Vagina (tissue), 2 donors: ENCODE data around the gene TFCP2L1. TPM values are rescaled to one million over a fixed set of nuclear protein-coding genes. Genes with fewer than 3 reads are reported as not detected.
"Not testable (repeated sequence)": the region's sequence is repeated elsewhere in the genome, so short reads cannot be mapped to it uniquely, and the experiment has no call there.

ENCODE experiments used
- DNase-seq, 2 donors: peaks; one replicate each; pipeline ENCODE4 v3.0.0-alpha.2; 2017; ENCODE audit errors: extremely low spot score in 2 of 2
- H3K27ac ChIP-seq: fragments of 200-600 bp; sonication (generic); one replicate; pipeline ENCODE4 v1.5.1; 2019
- H3K27me3 ChIP-seq: fragments of 200-600 bp; sonication (generic); one replicate; pipeline ENCODE4 v1.5.1; 2019
- H3K36me3 ChIP-seq, 2 donors: fragments of 200-600 bp; sonication (generic); one replicate each; pipeline ENCODE4 v1.5.1; 2017 to 2019
- H3K4me1 ChIP-seq: fragments of 200-600 bp; sonication (generic); one replicate; pipeline ENCODE4 v1.5.1; 2019
- H3K4me3 ChIP-seq, 2 donors: fragments of 200-600 bp; sonication (generic); 1 replicate in 1 of 2; 2 replicates in 1 of 2; pipeline ENCODE4 v1.5.1; 2016 to 2019
- H3K9me3 ChIP-seq: fragments of 200-600 bp; sonication (generic); one replicate; pipeline ENCODE4 v1.5.1; 2019
- POLR2A ChIP-seq, 2 donors: fragments of 450-650 bp; IDR thresholded peaks; one replicate each; pipeline ENCODE4 v1.6.1; 2017; ENCODE audit warnings: antibody characterized with exemption in 2 of 2, mild to moderate bottlenecking in 2 of 2, moderate library complexity in 2 of 2
- POLR2AphosphoS5 ChIP-seq, 2 donors: sonication (generic); formaldehyde crosslinking; IDR thresholded peaks; one replicate each; pipeline ENCODE4 v1.9.0; 2017; ENCODE audit warnings: antibody characterized with exemption in 2 of 2, mild to moderate bottlenecking in 2 of 2, low read depth in 1 of 2; ENCODE audit not compliant: insufficient read depth in 1 of 2
- intact Hi-C: fragments of 100-400 bp; cut with DNase I; formaldehyde crosslinking; loops from one replicate; pipeline ENCODE4 v1.15.1; 2023
- total RNA-seq: library from RNA; depleted of rRNA; stranded (reverse); fragments of >200 nt; gene quantifications from one replicate; pipeline ENCODE4 v1.2.3, GENCODE V29; 2016
- TF ChIP-seq, protein P1 (sequence below), 3 experiments: fragments of 450-650 bp in 2 of 3; fragments of 200-600 bp in 1 of 3; sonication (generic) in 1 of 3; IDR thresholded peaks; one replicate each; pipeline ENCODE4 v1.5.1; 2017 to 2019; ENCODE audit warnings: antibody characterized with exemption in 3 of 3, mild to moderate bottlenecking in 2 of 3, moderate library complexity in 2 of 3

TFCP2L1 gene
- total RNA-seq, 1 donor from 2014 or later, result 32.7 TPM

DNA sequence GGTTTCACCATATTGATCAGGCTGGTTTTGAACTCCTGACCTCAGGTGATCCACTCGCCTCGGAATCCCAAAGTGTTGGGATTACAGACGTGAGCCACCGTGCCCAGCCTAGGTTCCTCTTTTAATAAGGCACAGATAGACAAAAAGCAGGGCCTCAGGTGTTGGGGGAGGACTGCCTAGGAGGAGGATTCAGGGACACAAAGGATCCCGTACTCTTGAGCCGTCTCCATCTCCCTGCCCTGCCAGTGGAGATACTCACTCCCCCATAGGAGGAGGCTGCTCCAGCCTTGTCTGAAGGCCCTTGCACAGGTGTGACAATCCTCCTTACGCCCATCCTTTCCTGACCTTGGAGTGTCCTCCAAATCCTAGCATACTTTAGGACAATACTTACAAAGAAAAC, 32.0 kb upstream of the TFCP2L1 start:
- Histone ChIP-seq H3K27me3 (no peaks in the 10 kb centered on the region), H3K4me3 (no peak overlapping the region), H3K9me3 (no peaks in the 10 kb centered on the region), H3K36me3 (no peaks in the 10 kb centered on the region), H3K27ac (no peak overlapping the region), H3K4me1 (no peaks in the 10 kb centered on the region)
- peak; percentile 62 to 79 for DNase-seq
- intact Hi-C loops, result no loop called here
- TF ChIP-seq POLR2A (IDR thresholded peaks at IDR 0.05), result no peak
- no peak for TF ChIP-seq POLR2AphosphoS5 (IDR thresholded peaks at IDR 0.05; ENCODE audit: insufficient read depth in 1 of 2, low read depth in 1 of 2)
- TF ChIP-seq, protein P1, sequence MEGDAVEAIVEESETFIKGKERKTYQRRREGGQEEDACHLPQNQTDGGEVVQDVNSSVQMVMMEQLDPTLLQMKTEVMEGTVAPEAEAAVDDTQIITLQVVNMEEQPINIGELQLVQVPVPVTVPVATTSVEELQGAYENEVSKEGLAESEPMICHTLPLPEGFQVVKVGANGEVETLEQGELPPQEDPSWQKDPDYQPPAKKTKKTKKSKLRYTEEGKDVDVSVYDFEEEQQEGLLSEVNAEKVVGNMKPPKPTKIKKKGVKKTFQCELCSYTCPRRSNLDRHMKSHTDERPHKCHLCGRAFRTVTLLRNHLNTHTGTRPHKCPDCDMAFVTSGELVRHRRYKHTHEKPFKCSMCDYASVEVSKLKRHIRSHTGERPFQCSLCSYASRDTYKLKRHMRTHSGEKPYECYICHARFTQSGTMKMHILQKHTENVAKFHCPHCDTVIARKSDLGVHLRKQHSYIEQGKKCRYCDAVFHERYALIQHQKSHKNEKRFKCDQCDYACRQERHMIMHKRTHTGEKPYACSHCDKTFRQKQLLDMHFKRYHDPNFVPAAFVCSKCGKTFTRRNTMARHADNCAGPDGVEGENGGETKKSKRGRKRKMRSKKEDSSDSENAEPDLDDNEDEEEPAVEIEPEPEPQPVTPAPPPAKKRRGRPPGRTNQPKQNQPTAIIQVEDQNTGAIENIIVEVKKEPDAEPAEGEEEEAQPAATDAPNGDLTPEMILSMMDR (IDR thresholded peaks at IDR 0.05), result no peak

DNA sequence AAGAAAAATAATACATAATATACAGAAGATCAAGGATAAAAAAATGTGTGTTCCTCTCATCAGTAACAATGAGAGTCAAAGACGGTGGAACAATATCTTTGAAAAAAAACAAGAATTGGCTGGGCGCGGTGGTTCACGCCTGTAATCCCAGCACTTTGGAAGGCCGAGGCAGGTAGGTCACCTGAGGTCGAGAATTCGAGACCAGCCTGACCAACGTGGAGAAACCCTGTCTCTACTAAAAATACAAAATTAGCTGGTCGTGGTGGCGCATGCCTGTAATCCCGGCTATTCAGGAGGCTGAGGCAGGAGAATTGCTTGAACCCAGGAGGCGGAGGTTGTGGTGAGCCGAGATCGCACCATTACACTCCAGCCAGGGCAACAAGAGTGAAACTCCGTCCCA, 28.7 kb upstream of the TFCP2L1 start:
- H3K36me3 ChIP-seq, H3K27ac ChIP-seq, H3K27me3 ChIP-seq, H3K9me3 ChIP-seq, H3K4me1 ChIP-seq, intact Hi-C loops, H3K4me3 ChIP-seq: not testable (repeated sequence)
- peak in 1 of 2 donors; percentile 10 for DNase-seq

DNA sequence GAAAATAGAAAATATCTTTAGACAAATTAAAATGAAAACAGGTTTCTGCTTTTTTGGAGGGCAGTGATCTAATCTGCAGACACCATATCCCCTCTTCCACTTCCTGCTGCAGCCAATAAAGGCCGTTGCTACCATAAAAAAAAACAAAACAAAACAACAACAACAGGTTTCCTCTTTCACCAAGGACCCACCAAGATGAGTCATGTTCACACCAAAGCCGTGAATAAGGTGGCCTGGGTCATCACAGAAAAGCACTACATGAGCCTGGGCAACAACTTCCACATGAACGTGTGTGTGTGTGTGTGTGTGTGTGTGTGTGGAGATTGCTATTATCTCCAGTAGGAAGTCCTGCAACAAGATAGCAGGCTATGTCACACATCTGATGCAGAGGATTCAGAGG, 24.8 kb upstream of the TFCP2L1 start:
- Histone ChIP-seq H3K27me3 (no peaks in the 10 kb centered on the region), H3K9me3 (no peaks in the 10 kb centered on the region), H3K36me3 (no peaks in the 10 kb centered on the region), H3K27ac (no peak overlapping the region), H3K4me1 (no peaks in the 10 kb centered on the region), H3K4me3 (no peak overlapping the region)
- peak in 1 of 2 donors; percentile 20 for DNase-seq
- intact Hi-C loops, result no loop called here
- TF ChIP-seq POLR2AphosphoS5 (IDR thresholded peaks at IDR 0.05; ENCODE audit: insufficient read depth in 1 of 2, low read depth in 1 of 2), result no peak
- TF ChIP-seq, protein P1 (IDR thresholded peaks at IDR 0.05), result no peak
- no peak for TF ChIP-seq POLR2A (IDR thresholded peaks at IDR 0.05)

DNA sequence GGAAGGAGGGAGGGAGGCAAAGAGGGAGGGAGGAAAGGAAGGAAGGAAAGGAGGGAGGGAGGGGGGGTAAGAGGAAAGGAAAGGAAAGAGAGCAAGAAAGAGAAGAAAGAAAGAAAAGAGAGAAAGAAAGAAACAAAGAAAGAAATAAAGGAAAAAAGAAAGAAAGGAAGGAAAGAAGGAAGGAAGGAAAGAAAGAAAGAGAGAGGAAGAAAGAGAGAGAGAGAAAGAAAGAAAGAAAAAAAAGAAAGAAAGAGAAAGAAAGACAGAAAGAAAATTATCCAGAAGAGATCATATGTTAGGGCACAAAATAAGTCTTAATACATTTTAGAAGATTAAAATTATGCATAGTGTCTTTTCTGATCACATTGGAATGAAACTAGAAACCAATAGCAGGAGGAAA, 24.3 kb upstream of the TFCP2L1 start:
- no peak overlapping the region for H3K4me3 ChIP-seq

DNA sequence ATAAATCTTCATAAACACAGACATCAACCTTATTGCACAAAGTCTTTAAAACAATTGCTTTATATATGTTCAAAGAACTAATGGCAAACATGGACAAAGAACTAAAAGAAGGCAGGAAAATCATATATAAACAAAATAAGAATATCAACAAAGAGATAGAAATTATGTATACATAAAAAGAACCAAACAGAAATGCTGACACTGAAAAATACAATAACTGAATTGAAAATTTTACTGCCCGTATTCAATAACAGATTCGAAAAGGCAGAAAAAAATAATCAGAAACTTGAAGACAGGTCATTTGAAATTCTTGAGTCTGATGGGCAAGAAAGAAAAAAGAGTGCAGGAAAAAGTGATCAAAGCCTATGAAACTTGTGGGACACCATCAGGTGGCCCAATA, 22.0 kb upstream of the TFCP2L1 start:
- intact Hi-C loops, result no loop called here
- no peak overlapping the region for H3K4me3 ChIP-seq
- H3K36me3 ChIP-seq, result no peaks in the 10 kb centered on the region
- H3K9me3 ChIP-seq, result no peaks in the 10 kb centered on the region
- no peak for DNase-seq
- TF ChIP-seq POLR2AphosphoS5 (IDR thresholded peaks at IDR 0.05; ENCODE audit: insufficient read depth in 1 of 2, low read depth in 1 of 2), result no peak
- no peak for TF ChIP-seq POLR2A (IDR thresholded peaks at IDR 0.05)
- TF ChIP-seq, protein P1 (IDR thresholded peaks at IDR 0.05), result no peak
- no peak overlapping the region for H3K27ac ChIP-seq
- H3K4me1 ChIP-seq, result no peaks in the 10 kb centered on the region
- H3K27me3 ChIP-seq, result no peaks in the 10 kb centered on the region

More for the DNA sequence above, 24.3 kb upstream of the TFCP2L1 start:
- no peaks in the 10 kb centered on the region for H3K4me1 ChIP-seq
- no peak for TF ChIP-seq POLR2A (IDR thresholded peaks at IDR 0.05)
- TF ChIP-seq, protein P1 (IDR thresholded peaks at IDR 0.05), result no peak
- no peak for TF ChIP-seq POLR2AphosphoS5 (IDR thresholded peaks at IDR 0.05; ENCODE audit: insufficient read depth in 1 of 2, low read depth in 1 of 2)
- H3K27me3 ChIP-seq, result no peaks in the 10 kb centered on the region
- no peak for DNase-seq
- no peaks in the 10 kb centered on the region for H3K36me3 ChIP-seq
- H3K9me3 ChIP-seq, result no peaks in the 10 kb centered on the region
- intact Hi-C loops, result no loop called here
- H3K27ac ChIP-seq, result no peak overlapping the region

DNA sequence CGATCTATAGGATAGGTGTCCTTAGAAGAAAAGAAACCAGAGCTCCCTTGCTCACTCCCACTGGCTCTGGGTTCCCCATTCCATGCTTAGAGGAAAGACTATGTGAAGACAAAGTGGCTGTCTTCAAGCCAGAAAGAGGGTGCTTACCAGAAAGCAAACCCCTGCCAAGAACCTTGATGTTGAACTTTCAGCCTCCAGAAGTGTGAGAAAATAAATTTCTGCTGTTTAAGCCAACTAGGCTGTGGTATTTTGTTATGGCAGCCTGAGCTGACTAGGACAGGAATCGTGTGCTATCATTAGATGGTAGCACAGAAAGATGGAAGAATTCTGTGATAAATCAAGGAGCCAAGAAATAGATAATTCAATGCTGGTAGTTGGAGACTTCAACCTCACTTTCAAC, 19.9 kb upstream of the TFCP2L1 start:
- intact Hi-C loops, result no loop called here
- peak in 1 of 2 donors; percentile 37 for DNase-seq

More for the DNA sequence above, 19.9 kb upstream of the TFCP2L1 start:
- H3K4me1 ChIP-seq, result no peaks in the 10 kb centered on the region
- no peaks in the 10 kb centered on the region for H3K9me3 ChIP-seq
- H3K36me3 ChIP-seq, result no peaks in the 10 kb centered on the region
- no peaks in the 10 kb centered on the region for H3K27me3 ChIP-seq
- no peak for TF ChIP-seq POLR2A (IDR thresholded peaks at IDR 0.05)
- TF ChIP-seq POLR2AphosphoS5 (IDR thresholded peaks at IDR 0.05; ENCODE audit: insufficient read depth in 1 of 2, low read depth in 1 of 2), result no peak
- TF ChIP-seq, protein P1 (IDR thresholded peaks at IDR 0.05), result no peak
- H3K4me3 ChIP-seq, result no peak overlapping the region
- H3K27ac ChIP-seq, result no peak overlapping the region
